LNCaP clone FGC (cell line): ENCODE results near the gene AQP5.

Experiments
- DNase-seq: peaks from one replicate; pipeline ENCODE4 v3.0.0-alpha.2; 2011; ENCODE audit warnings: low read depth
- H3K4me3 ChIP-seq: 2 replicates; pipeline ENCODE4 v1.5.1; 2011; ENCODE audit warnings: mild to moderate bottlenecking, low read depth, low read length, control low read depth
- TF ChIP-seq, protein P1 (sequence below): IDR thresholded peaks from 2 replicates; pipeline ENCODE4 v1.5.1; 2012; ENCODE audit warnings: mild to moderate bottlenecking; ENCODE audit not compliant: control insufficient read depth, insufficient read depth; ENCODE audit errors: extremely low read depth

Gene AQP5

DNA sequence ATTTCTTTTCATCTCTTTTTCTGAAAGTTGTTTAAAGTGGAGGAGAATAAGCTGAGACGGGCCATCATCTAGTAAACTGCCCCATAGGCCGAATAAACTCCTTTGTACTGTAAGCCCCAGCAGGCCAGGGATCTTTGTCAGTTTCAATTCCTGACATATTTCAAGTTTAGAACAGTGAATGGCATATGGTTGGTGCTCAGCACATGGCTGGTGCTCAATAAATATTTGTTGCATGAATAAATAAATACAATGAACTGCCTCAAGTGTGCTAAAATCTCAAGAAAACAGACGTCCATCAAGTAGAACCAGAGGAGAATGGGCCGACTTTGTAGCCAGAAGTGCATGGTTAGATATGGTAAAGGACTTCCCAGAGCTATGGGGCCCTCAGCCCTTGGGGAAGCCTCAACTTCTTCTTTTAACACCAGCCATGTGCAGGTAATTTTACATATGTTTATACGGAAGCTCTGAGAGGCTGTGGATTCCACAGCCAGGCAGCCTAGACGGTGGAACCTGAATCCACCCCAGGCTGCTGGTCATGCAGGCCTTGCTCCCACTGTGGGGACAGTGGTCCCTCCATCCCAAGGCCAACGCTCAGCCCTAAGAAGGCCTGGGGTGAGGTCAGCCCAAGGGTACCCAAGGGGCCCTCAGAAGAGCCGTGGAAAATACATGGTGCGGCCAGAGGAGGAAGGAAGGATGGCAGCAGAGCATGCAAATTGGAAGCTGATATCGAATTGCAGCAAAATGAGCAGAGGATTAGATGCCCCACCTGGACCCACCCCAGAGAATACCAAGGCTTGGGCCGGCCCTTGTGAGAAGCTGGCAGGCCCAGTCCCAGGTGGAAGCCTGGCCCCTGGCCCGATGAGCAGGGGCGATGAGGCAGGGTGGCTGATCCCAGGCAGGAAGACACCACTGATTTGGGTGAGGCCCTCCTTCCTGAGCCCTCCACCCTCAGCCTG, 19.8 kb upstream of the AQP5 start:
- no peak overlapping the region for H3K4me3 ChIP-seq
- DNase-seq: no peak
- TF ChIP-seq, protein P1, sequence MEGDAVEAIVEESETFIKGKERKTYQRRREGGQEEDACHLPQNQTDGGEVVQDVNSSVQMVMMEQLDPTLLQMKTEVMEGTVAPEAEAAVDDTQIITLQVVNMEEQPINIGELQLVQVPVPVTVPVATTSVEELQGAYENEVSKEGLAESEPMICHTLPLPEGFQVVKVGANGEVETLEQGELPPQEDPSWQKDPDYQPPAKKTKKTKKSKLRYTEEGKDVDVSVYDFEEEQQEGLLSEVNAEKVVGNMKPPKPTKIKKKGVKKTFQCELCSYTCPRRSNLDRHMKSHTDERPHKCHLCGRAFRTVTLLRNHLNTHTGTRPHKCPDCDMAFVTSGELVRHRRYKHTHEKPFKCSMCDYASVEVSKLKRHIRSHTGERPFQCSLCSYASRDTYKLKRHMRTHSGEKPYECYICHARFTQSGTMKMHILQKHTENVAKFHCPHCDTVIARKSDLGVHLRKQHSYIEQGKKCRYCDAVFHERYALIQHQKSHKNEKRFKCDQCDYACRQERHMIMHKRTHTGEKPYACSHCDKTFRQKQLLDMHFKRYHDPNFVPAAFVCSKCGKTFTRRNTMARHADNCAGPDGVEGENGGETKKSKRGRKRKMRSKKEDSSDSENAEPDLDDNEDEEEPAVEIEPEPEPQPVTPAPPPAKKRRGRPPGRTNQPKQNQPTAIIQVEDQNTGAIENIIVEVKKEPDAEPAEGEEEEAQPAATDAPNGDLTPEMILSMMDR: no peak

GRCh38 chr12:49942512-49942893, 19.2 kb upstream of the AQP5 start:
- DNase-seq: no peak
- H3K4me3 ChIP-seq: no peak overlapping the region
- TF ChIP-seq, protein P1: no peak

DNA sequence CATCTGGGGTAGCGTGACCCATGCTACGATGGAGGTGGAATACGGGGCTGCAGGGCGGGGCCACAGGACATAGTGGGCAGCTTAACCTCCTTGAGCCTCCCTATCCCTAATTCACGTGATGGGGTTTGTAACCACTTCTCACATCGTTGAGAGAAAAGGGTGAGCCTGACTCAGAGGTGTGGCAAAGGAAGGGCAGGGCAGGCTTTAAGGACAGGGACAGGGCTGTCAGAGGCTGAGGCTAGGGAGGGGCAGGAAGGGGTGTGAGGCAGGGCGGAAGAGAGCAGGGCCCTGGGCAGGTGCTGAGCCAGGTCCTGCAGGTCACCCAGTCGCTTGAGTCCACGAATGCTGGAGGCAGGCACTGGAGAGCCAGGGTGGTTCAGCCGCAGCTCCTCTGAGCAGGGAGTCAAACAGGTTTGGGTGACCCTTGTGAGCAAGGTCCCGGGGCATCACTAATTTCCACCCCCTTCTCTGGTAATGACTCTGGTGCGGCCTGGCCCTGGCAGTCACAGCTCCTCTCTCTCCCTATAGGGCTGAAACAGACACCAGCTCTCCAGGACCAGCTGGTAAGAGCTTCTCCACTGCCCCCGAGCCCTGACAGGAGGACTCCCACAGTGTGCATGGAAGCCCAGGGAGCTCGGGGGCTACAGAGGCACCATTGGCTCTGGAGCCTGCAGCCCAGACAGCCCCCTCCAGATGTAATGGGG, 18.6 kb upstream of the AQP5 start:
- TF ChIP-seq, protein P1: no peak
- DNase-seq: no peak
- H3K4me3 ChIP-seq: no peak overlapping the region

GRCh38 chr12:49943625-49943960, 18.1 kb upstream of the AQP5 start:
- no peak overlapping the region for H3K4me3 ChIP-seq
- TF ChIP-seq, protein P1: no peak
- no peak for DNase-seq

- TF ChIP-seq, protein P1: no peak
- no peak for DNase-seq
- no peak overlapping the region for H3K4me3 ChIP-seq
Measured at GRCh38 chr12:49944046-49944445, 17.6 kb upstream of the AQP5 start.

GRCh38 chr12:49944718-49945117, 17.0 kb upstream of the AQP5 start:
- TF ChIP-seq, protein P1: no peak
- DNase-seq: no peak
- no peak overlapping the region for H3K4me3 ChIP-seq
